Measurements from ENCODE around the gene RAB36. TPM values are rescaled to one million over a fixed set of nuclear protein-coding genes. Genes with fewer than 3 reads are reported as not detected.

Gene RAB36
- total RNA-seq, 1 donor from 2014 or later: 1.8 TPM

- DNase-seq (ENCODE audit: low spot score in 2 of 2): no peak
- no peaks in the 10 kb centered on the region for H3K9me3 ChIP-seq
- H3K27me3 ChIP-seq: no peaks in the 10 kb centered on the region
- intact Hi-C loops (cut with DNase I): loop anchor here (1.0 to 5.0 kb wide), 2 partner anchors 168 to 280 kb away; no protein-coding TSS in a partner anchor
- H3K4me1 ChIP-seq: no peaks in the 10 kb centered on the region
- H3K4me3 ChIP-seq: no peak overlapping the region
- TF ChIP-seq CTCF (IDR thresholded peaks at IDR 0.05): no peak
- no peaks in the 10 kb centered on the region for H3K36me3 ChIP-seq
- H3K27ac ChIP-seq: no peak overlapping the region
Observed at GRCh38 chr22:23127788-23128187, 17.5 kb upstream of the RAB36 start.

GRCh38 chr22:23128269-23129108, 16.8 kb upstream of the RAB36 start:
- H3K27ac ChIP-seq: no peak overlapping the region
- H3K27me3 ChIP-seq: no peaks in the 10 kb centered on the region
- no peak overlapping the region for H3K4me3 ChIP-seq
- intact Hi-C loops (cut with DNase I): loop anchor here (1.0 to 5.0 kb wide), 2 partner anchors 169 to 281 kb away; no protein-coding TSS in a partner anchor
- peak; percentile 66 to 84 (median 81) for TF ChIP-seq CTCF (IDR thresholded peaks at IDR 0.05)
- H3K9me3 ChIP-seq: no peaks in the 10 kb centered on the region
- H3K4me1 ChIP-seq: no peaks in the 10 kb centered on the region
- no peaks in the 10 kb centered on the region for H3K36me3 ChIP-seq
- DNase-seq (ENCODE audit: low spot score in 2 of 2): peak in 1 of 2 donors; percentile 81

GRCh38 chr22:23129149-23129548, 16.1 kb upstream of the RAB36 start:
- Histone ChIP-seq H3K9me3 (no peaks in the 10 kb centered on the region), H3K4me3 (no peak overlapping the region), H3K27me3 (no peaks in the 10 kb centered on the region), H3K36me3 (no peaks in the 10 kb centered on the region), H3K27ac (no peak overlapping the region), H3K4me1 (no peaks in the 10 kb centered on the region)
- no peak for TF ChIP-seq CTCF (IDR thresholded peaks at IDR 0.05)
- DNase-seq (ENCODE audit: low spot score in 2 of 2): no peak
- intact Hi-C loops (cut with DNase I): loop anchor here (5.0 kb wide), 1 partner anchor 282 kb away; no protein-coding TSS in a partner anchor

- no peaks in the 10 kb centered on the region for H3K9me3 ChIP-seq
- H3K4me3 ChIP-seq: no peak overlapping the region
- TF ChIP-seq CTCF (IDR thresholded peaks at IDR 0.05): no peak
- DNase-seq (ENCODE audit: low spot score in 2 of 2): no peak
- H3K4me1 ChIP-seq: no peaks in the 10 kb centered on the region
- no peaks in the 10 kb centered on the region for H3K36me3 ChIP-seq
- H3K27ac ChIP-seq: no peak overlapping the region
- intact Hi-C loops (cut with DNase I): no loop called here
- no peaks in the 10 kb centered on the region for H3K27me3 ChIP-seq
Observed at GRCh38 chr22:23130697-23131096, 14.6 kb upstream of the RAB36 start.

GRCh38 chr22:23131931-23132330, 13.3 kb upstream of the RAB36 start:
- Histone ChIP-seq H3K27ac (no peak overlapping the region), H3K4me3 (no peak overlapping the region), H3K27me3 (no peaks in the 10 kb centered on the region), H3K36me3 (no peaks in the 10 kb centered on the region), H3K4me1 (no peaks in the 10 kb centered on the region), H3K9me3 (no peaks in the 10 kb centered on the region)
- intact Hi-C loops (cut with DNase I): no loop called here
- no peak for TF ChIP-seq CTCF (IDR thresholded peaks at IDR 0.05)
- no peak for DNase-seq (ENCODE audit: low spot score in 2 of 2)
